Pons (tissue), 1 donor: Measurements from ENCODE around the gene PLB1.

Experiments used
- DNase-seq: peaks from one replicate; pipeline ENCODE4 v3.0.0-alpha.2; 2016; ENCODE audit warnings: low spot score

The PLB1 gene

DNA sequence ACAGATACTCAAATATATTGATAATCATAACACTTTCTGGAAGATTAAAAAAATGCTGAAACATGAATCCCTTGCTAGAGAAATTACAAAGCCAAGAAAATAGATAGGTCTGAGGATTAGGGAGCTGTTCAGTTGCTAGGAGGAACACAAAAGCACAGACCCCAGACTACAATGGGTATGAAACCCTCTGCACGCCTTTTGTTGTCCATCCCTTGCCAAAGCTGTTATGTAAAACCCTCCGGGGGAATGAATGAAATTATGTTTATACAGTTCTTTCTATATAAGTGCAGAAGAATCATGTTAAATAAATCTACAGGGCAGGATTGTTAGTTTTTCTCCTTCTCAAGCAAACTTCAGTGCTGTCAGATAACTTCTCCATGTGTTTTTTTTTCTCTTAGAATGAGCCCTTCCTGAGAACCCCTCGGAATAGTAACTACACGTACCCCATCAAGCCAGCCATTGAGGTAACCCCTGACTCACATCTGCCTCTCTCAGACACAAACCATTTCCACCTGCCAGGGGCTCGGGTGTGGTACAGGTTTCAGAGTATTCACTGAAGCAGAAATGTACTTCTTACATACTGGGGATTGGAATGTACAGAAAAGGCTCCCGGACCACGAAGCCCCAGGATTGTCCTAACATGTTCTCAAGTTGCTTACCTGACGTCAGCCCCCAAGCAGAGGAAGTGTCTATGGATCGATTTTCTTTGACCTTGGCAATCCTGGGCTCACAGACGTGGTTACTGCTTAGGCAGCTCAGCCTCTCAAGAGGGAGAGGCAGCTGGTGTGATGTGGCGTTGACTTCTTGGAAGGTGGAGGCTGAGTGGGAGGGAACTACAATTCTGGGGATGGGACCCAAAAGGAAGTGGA is 118.0 kb downstream of the PLB1 start:
- no peak for DNase-seq

DNA sequence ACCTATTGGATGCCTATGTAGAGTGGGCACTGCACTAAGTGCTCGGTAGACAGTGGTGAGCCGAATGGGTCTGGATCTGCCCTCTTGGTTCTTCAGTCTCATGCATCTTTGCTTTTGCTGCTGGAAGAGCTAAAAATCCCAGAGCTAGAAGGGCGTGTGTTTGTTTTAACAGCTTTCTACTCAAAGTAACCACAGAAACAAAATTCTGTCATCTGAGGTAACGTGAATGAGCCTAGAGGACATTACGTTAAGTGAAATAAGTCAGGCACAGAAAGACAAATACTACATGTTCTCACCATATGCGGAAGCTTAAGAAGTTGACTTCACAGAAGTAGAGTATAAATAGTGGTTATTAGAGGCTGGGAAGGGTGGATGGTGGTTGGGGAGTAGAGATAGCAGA is 119.8 kb downstream of the PLB1 start:
- DNase-seq: no peak

DNA sequence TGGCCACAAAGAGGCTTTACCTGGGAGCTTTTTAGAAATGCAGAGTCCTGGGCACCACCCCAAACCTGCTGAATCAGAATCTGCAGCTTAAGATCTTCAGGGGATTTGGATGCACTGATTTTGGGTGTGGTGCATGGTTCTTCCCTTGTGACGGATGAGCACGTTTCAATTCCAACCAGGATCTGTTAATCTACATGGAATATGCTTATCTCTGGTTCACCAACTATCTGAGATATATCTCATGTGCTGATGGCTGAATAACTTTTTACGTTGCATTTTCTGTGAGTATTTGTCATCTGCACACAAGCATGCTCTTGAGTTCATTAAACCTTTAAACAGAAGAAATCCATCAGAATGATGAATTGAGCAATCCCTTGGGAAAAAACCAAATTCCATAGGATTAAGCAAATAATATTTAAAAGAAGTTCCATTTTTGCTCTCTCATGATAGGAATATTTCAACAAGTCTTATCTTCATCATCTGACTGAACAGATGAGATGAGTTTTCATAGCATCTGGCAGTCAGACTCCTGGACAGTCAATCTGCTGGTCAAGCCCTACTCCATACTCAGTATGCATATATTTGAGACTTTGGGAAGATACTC is 120.6 kb downstream of the PLB1 start:
- no peak for DNase-seq

DNA sequence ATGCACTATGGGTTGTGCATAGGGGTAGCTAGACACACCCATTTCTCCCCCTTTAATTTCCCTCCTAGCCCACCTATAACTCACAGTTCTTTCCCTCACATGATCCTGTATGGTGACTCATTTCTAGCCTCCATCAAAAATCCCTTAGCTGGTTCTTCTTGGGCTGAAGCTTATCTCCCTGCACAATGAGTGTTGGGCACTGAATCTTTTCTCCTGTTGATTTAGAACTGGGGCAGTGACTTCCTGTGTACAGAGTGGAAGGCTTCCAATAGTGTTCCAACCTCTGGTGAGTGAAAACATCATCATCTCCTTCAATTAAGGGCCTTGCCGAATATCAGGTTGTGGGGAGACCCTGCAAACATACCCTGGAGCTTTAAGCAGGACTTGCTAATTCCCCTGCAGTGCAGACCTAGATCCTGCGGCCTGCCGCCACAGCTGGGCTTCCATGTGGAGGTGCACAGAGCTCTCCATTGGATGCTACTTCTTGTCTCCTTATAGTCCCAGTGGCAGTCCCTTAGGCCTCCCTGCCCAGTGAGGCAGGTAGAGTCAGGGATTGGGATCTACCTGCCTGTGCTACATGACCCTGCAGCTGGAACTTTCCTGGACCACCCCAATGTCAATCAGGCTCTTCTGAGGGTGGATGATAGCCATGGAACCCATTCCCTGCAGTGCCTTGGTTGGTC is 121.8 kb downstream of the PLB1 start:
- no peak for DNase-seq

DNA sequence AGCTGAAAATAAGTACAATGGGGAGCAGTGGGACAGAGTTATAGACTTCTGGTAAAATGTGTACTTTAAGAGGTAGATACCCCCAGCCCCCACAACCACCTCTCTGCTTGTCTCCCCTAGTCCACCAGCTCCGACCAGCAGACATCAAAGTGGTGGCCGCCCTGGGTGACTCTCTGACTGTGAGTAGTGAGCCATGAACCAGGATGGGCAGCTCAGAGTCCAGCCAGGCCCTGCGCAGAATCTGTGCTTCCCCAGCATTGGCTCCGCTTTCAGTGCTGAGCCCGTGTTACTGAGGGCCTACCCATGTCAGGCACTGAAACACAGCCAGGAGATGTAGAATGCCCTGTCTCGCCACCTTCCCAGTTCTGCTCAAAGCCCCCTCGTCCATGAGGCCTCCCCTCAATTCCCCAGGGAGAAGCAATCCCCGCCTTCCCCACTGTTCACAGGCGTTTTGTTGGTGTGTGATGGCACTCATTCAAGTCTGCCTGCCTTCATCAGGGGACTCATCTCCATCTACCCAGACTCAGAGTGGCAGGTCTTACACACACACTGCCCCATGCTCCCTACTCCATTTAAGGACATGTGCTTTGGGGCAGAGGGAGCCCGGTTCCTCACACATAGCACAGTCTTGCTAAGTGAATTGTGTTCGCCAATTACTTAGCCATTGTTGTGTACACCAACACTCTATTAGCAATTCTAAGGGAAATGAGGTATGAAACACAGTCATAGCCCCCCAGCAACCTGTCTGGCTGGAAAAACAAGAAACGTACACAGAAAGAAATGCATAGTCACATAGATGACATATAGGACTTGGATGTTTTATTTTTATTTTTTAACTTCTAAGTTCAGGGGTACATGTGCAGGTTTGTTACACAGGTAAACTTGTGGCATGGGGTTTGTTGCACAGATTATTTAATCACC is 122.6 kb downstream of the PLB1 start:
- DNase-seq: no peak

DNA sequence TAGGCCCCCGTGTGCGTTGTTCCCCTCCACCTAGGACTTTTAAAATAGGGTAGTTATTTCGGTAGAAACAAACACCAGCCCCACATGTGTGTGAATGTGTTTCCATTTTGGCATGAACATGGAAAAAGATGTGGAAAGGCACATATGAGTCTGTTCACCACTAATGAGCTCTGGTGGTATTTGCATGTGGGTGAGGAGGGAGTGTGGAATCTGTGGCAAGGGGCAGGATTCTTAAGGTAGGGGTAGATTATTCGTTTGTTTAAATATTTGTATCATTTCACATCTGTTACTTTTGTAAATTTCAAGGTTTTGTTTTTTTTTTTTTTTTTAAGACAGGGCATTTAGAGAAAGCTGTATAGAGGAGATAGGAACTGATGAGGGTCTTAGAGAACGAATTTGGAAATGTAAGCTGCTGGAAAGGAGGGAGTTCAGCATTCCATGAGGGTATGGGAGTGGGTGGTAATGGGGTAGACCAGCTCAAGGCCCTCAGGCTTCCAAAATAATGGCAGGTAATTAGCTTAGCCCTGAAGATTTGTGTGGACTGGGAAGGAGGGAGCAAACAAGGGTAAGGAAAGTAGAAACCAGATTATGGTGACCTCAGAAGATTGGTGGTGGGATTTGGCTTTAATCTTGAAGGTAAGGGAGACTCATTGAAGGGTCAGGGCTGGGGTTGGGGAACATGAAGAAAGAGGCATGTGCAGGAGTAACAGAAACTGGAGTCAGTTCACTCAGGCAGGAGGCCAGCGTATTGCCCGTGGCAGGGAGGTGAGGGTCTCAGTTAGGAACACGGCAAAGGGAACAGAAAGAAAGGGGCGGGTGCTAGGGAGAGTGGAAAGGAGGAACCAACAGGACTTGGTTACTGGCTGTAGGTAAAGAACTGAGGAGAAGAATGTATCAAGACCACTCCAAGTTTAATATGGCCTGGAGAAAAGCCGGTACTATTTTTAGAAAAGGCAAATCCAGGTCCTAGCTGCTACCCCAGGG is 123.6 kb downstream of the PLB1 start:
- peak; percentile 22 for DNase-seq

DNA sequence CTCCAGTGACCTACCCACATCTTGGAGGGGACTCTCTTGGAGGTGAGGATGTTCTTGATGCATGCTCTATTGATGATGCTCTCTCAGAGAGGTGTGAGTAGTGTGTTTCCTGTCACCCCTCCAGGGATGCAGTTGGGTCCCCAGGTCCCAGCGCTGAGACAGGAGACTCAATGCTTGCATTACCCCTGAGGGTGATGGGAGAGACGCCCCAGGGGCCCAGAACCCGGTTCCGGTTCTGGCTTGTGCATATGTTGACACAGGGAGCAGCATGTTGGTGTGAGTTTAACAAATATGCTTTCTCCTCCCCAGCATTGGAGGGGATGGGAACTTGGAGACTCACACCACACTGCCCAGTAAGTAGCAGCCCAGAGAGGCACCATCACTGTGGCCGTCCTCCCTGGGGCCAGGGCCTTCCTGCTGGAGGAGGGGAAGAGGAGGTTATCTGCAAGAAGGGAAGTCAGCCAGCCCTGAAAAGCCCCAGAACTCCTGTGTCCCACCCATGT is 124.5 kb downstream of the PLB1 start:
- no peak for DNase-seq

DNA sequence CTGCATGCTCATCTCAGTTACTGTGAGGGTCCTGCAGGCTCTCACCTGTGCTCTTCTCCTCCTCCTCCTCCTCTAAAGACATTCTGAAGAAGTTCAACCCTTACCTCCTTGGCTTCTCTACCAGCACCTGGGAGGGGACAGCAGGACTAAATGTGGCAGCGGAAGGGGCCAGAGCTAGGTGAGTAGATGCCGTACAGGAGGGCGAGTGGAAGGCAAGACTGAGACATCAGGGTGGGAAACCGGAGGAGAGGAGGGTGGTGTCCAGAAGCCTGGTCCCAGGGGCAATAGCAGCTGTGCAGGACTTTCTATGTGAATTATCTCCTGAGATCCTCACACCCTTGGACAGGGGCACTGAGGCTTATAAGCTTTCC is 124.9 kb downstream of the PLB1 start:
- DNase-seq: no peak

DNA sequence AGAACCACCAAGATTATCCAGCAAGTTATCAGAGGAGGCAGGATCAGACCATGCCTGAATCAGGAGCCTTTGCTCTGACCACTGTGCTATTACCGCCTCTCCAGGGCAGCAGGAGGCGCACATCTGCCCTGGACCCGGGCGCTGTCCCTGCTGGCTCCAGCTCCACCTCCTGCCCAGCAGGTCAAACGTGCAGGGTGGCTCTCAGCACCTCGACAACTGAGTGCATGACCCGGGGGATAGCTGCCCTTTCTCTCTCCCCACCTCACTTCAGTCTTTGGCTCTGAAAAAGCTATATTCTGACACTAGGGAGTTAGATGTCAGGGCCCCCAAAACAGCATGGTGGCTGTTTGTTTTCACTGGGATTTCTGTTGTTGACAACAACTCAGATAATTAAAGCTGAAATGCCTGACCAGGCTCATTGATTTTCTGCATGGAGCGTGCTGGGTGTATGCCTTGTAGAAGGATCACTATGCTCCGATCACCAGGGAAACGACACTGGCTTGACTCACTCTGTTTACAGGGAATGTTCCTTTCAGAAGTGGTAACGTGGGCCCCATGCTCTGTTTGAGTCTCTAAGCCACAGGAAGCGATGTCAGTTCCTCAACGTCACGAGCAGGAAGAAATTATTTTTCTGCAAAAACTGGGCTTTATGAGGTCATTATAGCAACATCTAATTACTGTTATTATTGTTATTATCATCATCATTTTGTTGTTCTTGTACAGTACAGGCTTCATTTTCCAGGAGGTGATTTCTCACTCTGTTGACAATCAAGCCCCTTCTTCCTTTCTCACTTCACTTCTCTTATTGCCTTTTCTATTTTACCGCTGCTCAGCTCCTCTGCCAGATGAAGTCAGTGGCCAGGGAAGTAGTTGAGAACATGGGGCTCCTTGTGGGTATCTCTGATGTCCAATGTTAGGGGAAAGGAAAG is 125.6 kb downstream of the PLB1 start:
- DNase-seq: peak; percentile 80

DNA sequence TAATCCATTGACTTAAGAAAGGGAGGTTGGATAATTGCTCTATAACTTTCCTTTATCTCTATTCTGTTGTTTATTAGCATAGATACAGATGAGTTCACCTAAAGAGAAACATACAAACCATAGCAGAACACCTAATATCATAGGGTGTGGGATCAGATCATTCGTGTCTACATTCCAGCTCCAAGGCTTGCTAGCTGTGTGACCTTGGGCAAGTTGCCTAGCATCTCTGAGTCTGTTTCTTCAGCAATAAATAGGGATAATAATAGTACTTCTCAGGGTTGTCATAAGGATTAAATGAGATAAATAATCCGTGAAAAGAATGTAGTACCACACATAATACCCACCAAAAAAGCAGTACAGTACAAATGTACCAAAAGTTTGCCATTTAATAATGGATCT is 126.2 kb downstream of the PLB1 start:
- no peak for DNase-seq

DNA sequence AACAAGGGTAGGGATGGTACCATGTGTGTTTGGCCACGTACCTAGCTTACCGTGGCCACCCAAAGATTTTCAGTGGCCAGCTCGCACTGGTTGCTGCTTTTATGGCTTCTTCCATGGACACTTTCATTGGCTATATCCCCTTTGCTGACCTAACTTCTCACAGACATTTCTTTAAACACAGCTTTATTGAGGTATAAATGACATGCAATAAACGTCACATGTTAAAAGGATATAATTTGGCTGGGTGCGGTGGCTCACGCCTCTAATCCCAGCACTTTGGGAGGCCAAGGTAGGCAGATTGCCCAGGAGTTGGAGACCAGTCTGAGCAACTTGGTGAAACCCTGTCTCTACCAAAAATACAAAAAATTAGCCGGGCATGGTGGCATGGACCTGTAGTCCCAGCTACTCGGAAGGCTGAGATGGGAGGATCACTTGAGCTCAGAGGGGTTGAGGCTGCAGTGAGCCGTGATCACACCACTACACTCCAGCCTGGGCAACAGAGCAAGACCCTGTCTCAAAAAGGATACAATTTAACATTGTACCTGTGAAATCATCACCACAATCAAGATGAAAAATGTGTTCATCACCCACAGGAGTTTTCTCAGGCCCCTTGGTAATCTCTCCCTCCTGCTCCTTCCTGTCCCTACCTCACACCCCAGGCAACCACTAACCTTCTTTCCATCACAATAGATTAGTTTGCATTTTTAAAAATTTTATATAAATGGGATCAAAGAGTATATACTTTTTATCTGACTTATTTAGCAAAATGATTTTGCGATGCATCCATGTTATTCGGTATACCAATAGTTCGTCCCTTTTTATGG is 127.9 kb downstream of the PLB1 start:
- DNase-seq: no peak

DNA sequence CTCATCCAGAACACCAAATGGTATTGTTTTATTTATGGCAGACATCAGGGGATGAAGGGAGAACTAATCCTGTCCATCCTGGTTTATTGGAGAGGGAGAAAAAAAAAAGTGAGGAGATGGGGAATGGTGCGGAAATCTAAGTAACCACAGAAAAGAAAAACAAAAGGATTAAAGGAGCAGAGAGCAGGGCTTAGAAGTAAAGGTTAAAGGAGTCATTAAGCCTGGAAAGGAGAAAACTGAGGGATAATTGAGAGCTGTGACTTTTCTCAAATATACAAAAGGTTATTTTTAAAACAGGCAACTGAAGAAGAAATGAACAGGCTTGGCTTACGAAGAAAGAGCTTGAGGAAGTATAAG is 128.6 kb downstream of the PLB1 start:
- DNase-seq: no peak

DNA sequence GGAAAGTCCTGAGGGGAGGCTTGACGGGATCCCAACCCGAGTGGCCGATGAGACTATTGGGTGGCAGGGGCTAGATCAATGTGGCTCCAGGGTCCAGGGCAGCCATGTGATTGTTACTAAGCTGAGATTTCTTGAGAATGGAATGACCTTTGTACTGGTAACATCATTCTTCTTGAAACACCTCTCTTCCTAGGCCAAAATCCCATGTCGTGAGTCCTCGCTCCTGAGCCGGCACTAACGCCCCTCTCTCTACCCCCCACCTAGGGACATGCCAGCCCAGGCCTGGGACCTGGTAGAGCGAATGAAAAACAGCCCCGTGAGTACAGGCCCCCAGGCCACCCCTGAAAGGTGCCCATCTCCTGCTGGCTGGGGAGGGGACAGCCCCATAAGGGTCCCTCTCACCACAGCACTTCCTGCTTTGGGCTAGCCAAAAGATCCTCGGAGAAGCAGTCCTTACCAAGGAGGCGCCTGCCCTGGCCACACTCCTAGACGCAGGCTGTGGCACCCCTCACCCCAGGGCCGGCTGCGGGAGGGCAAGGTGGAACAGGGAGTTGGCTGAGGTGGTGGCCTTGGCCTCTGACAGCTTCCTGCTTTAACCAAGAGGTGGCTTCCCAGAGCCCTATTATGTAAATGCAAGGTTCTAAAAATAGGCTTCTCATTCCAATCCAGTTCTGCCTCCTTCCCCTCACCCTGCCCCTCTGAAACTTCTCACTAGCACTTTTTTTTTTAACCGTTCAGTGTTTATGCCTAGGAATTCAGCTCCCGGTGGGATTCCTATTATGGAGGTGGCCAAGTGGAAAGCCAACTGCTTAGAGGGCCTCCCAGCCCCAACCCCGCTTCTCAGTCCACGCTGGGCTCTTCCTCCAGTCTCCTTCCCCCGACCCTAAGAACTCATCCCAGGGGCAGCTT is 129.2 kb downstream of the PLB1 start:
- DNase-seq: peak; percentile 24

DNA sequence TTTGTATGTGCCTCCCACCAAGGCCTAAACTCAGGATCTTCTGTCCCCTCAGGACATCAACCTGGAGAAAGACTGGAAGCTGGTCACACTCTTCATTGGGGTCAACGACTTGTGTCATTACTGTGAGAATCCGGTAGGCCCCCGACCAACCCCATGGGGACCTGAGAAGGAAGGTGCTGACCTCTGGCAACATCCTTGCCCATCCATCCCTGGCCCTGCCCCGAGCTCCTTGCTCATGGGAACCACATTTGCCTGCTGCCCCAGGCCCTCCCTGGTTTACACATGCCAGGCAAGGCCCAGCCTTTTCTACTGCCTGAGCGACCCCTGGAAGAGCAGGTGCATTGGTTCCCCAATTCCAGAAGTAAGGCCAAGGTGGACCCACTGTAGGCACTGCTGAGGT is 130.5 kb downstream of the PLB1 start:
- no peak for DNase-seq

DNA sequence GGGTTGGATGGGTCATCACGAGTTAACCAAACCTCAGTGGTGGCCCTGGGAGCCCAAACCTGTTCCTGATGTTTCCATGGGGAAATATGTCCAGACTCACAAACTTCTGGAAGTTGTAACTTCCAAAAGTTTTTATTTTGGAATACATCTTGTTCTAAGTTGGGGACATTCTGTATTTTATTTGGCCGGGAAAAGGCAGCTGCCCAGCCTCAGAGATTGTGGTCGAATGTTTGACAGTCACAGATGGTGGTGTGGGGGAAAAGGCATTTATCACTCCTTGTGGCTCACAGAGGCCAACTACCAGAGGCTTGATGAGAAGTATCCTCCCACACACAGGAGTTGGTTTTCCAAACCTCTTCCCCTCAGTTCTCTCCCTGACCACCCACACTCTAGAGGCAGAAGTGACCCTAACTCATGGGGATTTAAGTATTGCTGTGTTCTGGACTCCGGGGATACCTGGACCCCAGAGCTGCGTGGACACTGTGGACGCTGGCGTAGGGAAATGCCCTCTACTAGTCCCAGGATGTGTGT is 131.1 kb downstream of the PLB1 start:
- no peak for DNase-seq

DNA sequence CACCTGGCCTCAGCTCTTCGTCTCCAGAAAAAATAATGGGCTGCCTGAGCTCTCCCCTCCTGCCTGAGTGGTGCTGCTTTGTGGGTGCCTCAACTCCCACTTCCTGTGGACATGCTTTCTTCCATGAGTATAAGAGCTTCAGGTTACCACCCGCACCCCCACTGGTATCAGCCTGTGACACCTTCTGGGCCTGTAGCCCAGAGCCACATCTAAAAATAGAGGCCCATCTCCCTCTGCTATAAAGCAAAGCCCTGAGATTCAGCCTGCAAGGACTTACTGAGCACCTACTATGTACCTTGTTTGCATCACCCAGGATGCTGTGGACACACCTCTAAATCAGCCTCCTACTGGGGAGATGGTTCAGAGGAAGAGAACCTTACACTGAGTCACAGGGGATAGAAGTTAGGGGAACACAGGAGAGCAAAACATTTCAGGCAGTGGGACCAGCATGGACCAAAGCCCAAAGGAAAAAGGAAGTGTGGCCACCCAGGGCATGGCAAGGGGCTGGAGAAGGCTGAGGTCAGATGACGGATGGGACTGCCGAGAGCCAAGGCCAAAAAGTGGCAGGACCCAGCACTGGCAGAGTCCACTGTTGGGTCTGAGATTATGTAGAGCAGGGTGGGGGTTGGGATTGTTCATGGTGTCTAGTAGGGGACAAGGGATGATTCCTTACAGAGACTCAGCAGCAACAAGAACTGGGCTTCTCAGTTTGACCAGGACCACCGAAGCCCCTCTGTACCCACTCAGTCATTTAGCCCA is 132.0 kb downstream of the PLB1 start:
- DNase-seq: no peak

DNA sequence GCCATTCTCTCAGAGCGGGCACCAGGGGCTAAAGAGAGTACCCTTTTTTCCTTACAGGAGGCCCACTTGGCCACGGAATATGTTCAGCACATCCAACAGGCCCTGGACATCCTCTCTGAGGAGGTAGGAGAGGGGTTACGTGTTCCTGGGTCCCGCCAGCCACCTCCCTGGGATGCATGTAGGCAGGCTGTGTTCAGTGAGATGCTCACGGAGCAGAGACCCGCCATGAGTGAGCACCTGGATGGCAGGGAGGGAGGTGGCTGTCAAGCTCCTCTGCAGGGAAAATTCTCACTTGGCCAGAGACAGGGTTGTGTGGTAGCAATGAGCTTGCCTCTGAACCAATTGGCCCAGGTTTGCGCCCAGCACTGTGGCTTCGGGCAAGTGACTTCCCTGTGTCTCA is 132.6 kb downstream of the PLB1 start:
- DNase-seq: no peak
